GM23338 (cell line): Measurements from ENCODE around the gene CNTNAP2. TPM values are rescaled to one million over a fixed set of nuclear protein-coding genes. Genes with fewer than 3 reads are reported as not detected.

Experiments used
- ATAC-seq: fragments of 200-7000 bp; cut with Tn5 transposase; 3 replicates; pipeline ENCODE4 v1.9.1; 2020
- DNase-seq: peaks from one replicate; pipeline ENCODE4 v3.0.0-alpha.2; 2015; ENCODE audit warnings: low spot score
- H2AFZ ChIP-seq: fragments of 200-600 bp; sonication (generic); 2 replicates; pipeline ENCODE4 v1.8.0; 2016; ENCODE audit warnings: antibody characterized with exemption, mild to moderate bottlenecking, moderate library complexity
- H3F3A ChIP-seq: fragments of 200-600 bp; sonication (generic); replicated peaks from 2 replicates; pipeline ENCODE4 v1.8.0; 2017; ENCODE audit warnings: antibody characterized with exemption, mixed run types, low read depth
- H3K27ac ChIP-seq: fragments of 200-600 bp; sonication (generic); 2 replicates; pipeline ENCODE4 v1.6.1; 2016; ENCODE audit warnings: low read depth
- H3K27me3 ChIP-seq: fragments of 200-600 bp; sonication (generic); 2 replicates; pipeline ENCODE4 v1.8.0; 2016; ENCODE audit warnings: mild to moderate bottlenecking, mixed run types, moderate library complexity; ENCODE audit not compliant: insufficient read depth
- H3K36me3 ChIP-seq: fragments of 200-600 bp; sonication (generic); 2 replicates; pipeline ENCODE4 v1.8.0; 2016; ENCODE audit warnings: mild to moderate bottlenecking; ENCODE audit not compliant: insufficient read depth
- H3K4me1 ChIP-seq: fragments of 200-600 bp; sonication (generic); 2 replicates; pipeline ENCODE4 v1.8.0; 2016; ENCODE audit warnings: mild to moderate bottlenecking, moderate library complexity; ENCODE audit not compliant: insufficient read depth
- H3K4me2 ChIP-seq: fragments of 200-600 bp; sonication (generic); 2 replicates; pipeline ENCODE4 v1.7.1; 2017; ENCODE audit warnings: mixed run types
- H3K4me3 ChIP-seq: fragments of 200-600 bp; sonication (generic); 2 replicates; pipeline ENCODE4 v1.6.1; 2016; ENCODE audit warnings: mixed run types
- H3K79me2 ChIP-seq: fragments of 200-600 bp; sonication (generic); replicated peaks from 2 replicates; pipeline ENCODE4 v1.8.0; 2017; ENCODE audit warnings: mild to moderate bottlenecking; ENCODE audit not compliant: insufficient read depth
- H3K9me2 ChIP-seq: fragments of 200-600 bp; sonication (generic); 2 replicates; pipeline ENCODE4 v1.8.0; 2017; ENCODE audit not compliant: insufficient read depth
- H4K20me1 ChIP-seq: fragments of 200-600 bp; sonication (generic); replicated peaks from 2 replicates; pipeline ENCODE4 v1.8.0; 2017; ENCODE audit warnings: mild to moderate bottlenecking; ENCODE audit not compliant: insufficient read depth
- H3K27ac Mint-ChIP-seq: 2 replicates; pipeline ENCODE4 v1.8.0; 2020; ENCODE audit warnings: inconsistent platforms, mild to moderate bottlenecking, moderate library complexity, mixed read lengths
- H3K27me3 Mint-ChIP-seq: 3 replicates; pipeline ENCODE4 v1.8.0; 2022; ENCODE audit warnings: low read depth, mild to moderate bottlenecking, moderate library complexity, mixed read lengths, inconsistent platforms; ENCODE audit not compliant: insufficient read depth, poor library complexity
- H3K36me3 Mint-ChIP-seq: 3 replicates; pipeline ENCODE4 v1.8.0; 2021; ENCODE audit warnings: low read depth, mild to moderate bottlenecking, inconsistent platforms, moderate library complexity, mixed read lengths
- H3K4me1 Mint-ChIP-seq: 3 replicates; pipeline ENCODE4 v1.8.0; 2020; ENCODE audit warnings: mild to moderate bottlenecking, inconsistent platforms, mixed read lengths
- H3K4me3 Mint-ChIP-seq: 3 replicates; pipeline ENCODE4 v1.8.0; 2021; ENCODE audit warnings: moderate library complexity, mild to moderate bottlenecking, inconsistent platforms, mixed read lengths
- H3K9me3 Mint-ChIP-seq: 3 replicates; pipeline ENCODE4 v1.8.0; 2020; ENCODE audit warnings: moderate library complexity, mild to moderate bottlenecking, inconsistent platforms, mixed read lengths
- CREB1 ChIP-seq: fragments of 250-450 bp; sonication (Bioruptor Pico); IDR thresholded peaks from 2 replicates; pipeline ENCODE4 v1.5.0; 2020; ENCODE audit warnings: low read depth, mild to moderate bottlenecking, moderate library complexity
- CTCF ChIP-seq, 2 experiments: fragments of 200-600 bp in 1 of 2; sonication (generic) in 1 of 2; conservative IDR thresholded peaks; 2 replicates each; pipeline versions ENCODE4 v1.5.1 to v1.6.1; 2016 to 2017; ENCODE audit warnings: antibody characterized with exemption in 2 of 2, low read depth in 2 of 2, mild to moderate bottlenecking in 2 of 2, moderate library complexity in 1 of 2
- ETS1 ChIP-seq: IDR thresholded peaks from 2 replicates; pipeline ENCODE4 v1.6.1; 2016; ENCODE audit warnings: antibody characterized with exemption
- EZH2 ChIP-seq: fragments of 200-600 bp; sonication (generic); IDR thresholded peaks from one replicate; pipeline ENCODE4 v1.8.0; 2017; ENCODE audit warnings: antibody characterized with exemption, mild to moderate bottlenecking, low read depth; ENCODE audit not compliant: unreplicated experiment
- EZH2phosphoT487 ChIP-seq: fragments of 200-600 bp; sonication (generic); IDR thresholded peaks from one replicate; pipeline ENCODE4 v1.8.1; 2018; ENCODE audit warnings: antibody characterized with exemption; ENCODE audit not compliant: unreplicated experiment
- NANOG ChIP-seq: IDR thresholded peaks from 2 replicates; pipeline ENCODE4 v1.6.1; 2016; ENCODE audit warnings: antibody characterized with exemption, borderline replicate concordance
- POLR2AphosphoS5 ChIP-seq: IDR thresholded peaks from 2 replicates; pipeline ENCODE4 v1.6.1; 2016; ENCODE audit warnings: antibody characterized with exemption, low read depth
- REST ChIP-seq: IDR thresholded peaks from one replicate; pipeline ENCODE4 v1.6.1; 2018; ENCODE audit warnings: antibody characterized with exemption; ENCODE audit not compliant: unreplicated experiment
- STAT1 ChIP-seq: IDR thresholded peaks from one replicate; pipeline ENCODE4 v1.6.1; 2016; ENCODE audit warnings: antibody characterized with exemption; ENCODE audit not compliant: unreplicated experiment
- ZNF114 ChIP-seq: fragments of 250-450 bp; sonication (Bioruptor Pico); IDR thresholded peaks from 2 replicates; pipeline ENCODE4 v1.5.0; 2020; ENCODE audit warnings: mild to moderate bottlenecking, moderate library complexity
- ZNF331 ChIP-seq: fragments of 250-450 bp; sonication (Bioruptor Pico); IDR thresholded peaks from 2 replicates; pipeline ENCODE4 v1.5.0; 2020; ENCODE audit warnings: low read depth, mild to moderate bottlenecking, moderate library complexity
- polyA plus RNA-seq: library from polyadenylated mRNA; unstranded; fragments of >200 nt; fragmentation: Nextera tagmentation; extraction: Ambion mirVana; gene quantifications from 2 replicates; pipeline ENCODE4 v1.2.1, GENCODE V29; 2016
- total RNA-seq: library from RNA; depleted of rRNA; stranded (reverse); fragments of >200 nt; shearing (Covaris generic); gene quantifications from 2 replicates; pipeline ENCODE4 v1.2.3, GENCODE V29; 2014

The CNTNAP2 gene
- total and polyA plus RNA-seq, 2 experiments from 2014 or later, result 38.2 to 61.3 TPM

GRCh38 chr7:147497246-147497645 is 1380.6 kb downstream of the CNTNAP2 start:
- ATAC-seq (no peak), DNase-seq (no peak)
- Histone ChIP-seq H3K79me2 (no peaks in the 10 kb centered on the region), H4K20me1 (no peaks in the 10 kb centered on the region), H3F3A (no peaks in the 10 kb centered on the region), H3K4me2 (no peak overlapping the region), H2AFZ (no peak overlapping the region), H3K9me2 (no peaks in the 10 kb centered on the region; the same call in 1 of the 2 replicates), H3K4me1 (no peaks in the 10 kb centered on the region), H3K36me3 (peaks cover 4% of the 10 kb centered on the region; the same call in 1 of the 2 replicates), H3K4me3 (no peak overlapping the region), H3K27me3 (no peaks in the 10 kb centered on the region), H3K27ac (no peak overlapping the region)
- TF ChIP-seq ZNF114 (CRISPR knock-in tag) (no peak), ETS1 (no peak), POLR2AphosphoS5 (no peak), CREB1 (CRISPR knock-in tag) (no peak), STAT1 (no peak), EZH2phosphoT487 (no peak), NANOG (no peak), EZH2 (no peak)
- H3K27me3 Mint-ChIP-seq, result no peaks in the 10 kb centered on the region
- H3K27ac Mint-ChIP-seq, result no peak overlapping the region
- H3K4me1 Mint-ChIP-seq, result peaks cover 3% of the 10 kb centered on the region; the same call in 2 of the 3 replicates
- H3K36me3 Mint-ChIP-seq, result peaks cover 6% of the 10 kb centered on the region; the same call in 1 of the 3 replicates
- peaks cover 29% of the 10 kb centered on the region for H3K9me3 Mint-ChIP-seq
- no peak overlapping the region for H3K4me3 Mint-ChIP-seq

GRCh38 chr7:147498081-147498480 is 1381.5 kb downstream of the CNTNAP2 start:
- ATAC-seq (no peak), DNase-seq (no peak)
- Histone ChIP-seq H3K4me2 (no peak overlapping the region), H3K9me2 (no peaks in the 10 kb centered on the region; the same call in 1 of the 2 replicates), H3K27me3 (no peaks in the 10 kb centered on the region), H3F3A (no peaks in the 10 kb centered on the region), H4K20me1 (no peaks in the 10 kb centered on the region), H2AFZ (no peak overlapping the region), H3K27ac (no peak overlapping the region), H3K36me3 (peaks cover 4% of the 10 kb centered on the region; the same call in 1 of the 2 replicates), H3K4me1 (no peaks in the 10 kb centered on the region), H3K79me2 (no peaks in the 10 kb centered on the region), H3K4me3 (no peak overlapping the region)
- Mint-ChIP-seq H3K9me3 (peaks cover 29% of the 10 kb centered on the region), H3K4me1 (peaks cover 3% of the 10 kb centered on the region; the same call in 2 of the 3 replicates), H3K4me3 (no peak overlapping the region), H3K36me3 (peaks cover 6% of the 10 kb centered on the region; the same call in 1 of the 3 replicates), H3K27me3 (no peaks in the 10 kb centered on the region), H3K27ac (no peak overlapping the region)
- no peak for TF ChIP-seq EZH2phosphoT487

- H3K27ac Mint-ChIP-seq, result no peak overlapping the region
- H4K20me1 ChIP-seq, result no peaks in the 10 kb centered on the region
These were observed 1392.5 kb downstream of the CNTNAP2 start for GRCh38 chr7:147509035-147509501.

More at GRCh38 chr7:147509035-147509501, 1392.5 kb downstream of the CNTNAP2 start:
- no peaks in the 10 kb centered on the region; the same call in 1 of the 2 replicates for H3K36me3 ChIP-seq
- H3K4me3 ChIP-seq, result no peak overlapping the region
- no peak overlapping the region for H3K4me2 ChIP-seq
- peaks cover 4% of the 10 kb centered on the region for H3K27me3 Mint-ChIP-seq
- H3K27me3 ChIP-seq, result no peaks in the 10 kb centered on the region
- DNase-seq, result no peak
- no peaks in the 10 kb centered on the region for H3K4me1 Mint-ChIP-seq
- no peak overlapping the region for H3K27ac ChIP-seq
- no peaks in the 10 kb centered on the region for H3F3A ChIP-seq
- H3K79me2 ChIP-seq, result no peaks in the 10 kb centered on the region
- peaks cover 25% of the 10 kb centered on the region for H3K9me3 Mint-ChIP-seq
- no peaks in the 10 kb centered on the region for H3K9me2 ChIP-seq
- H2AFZ ChIP-seq, result no peak overlapping the region
- no peak for TF ChIP-seq STAT1
- no peak for TF ChIP-seq POLR2AphosphoS5
- no peak for TF ChIP-seq CREB1 (CRISPR knock-in tag)
- TF ChIP-seq REST, result no peak
- no peak for TF ChIP-seq ZNF331
- no peak for TF ChIP-seq CTCF (conservative IDR thresholded peaks at IDR 0.05; ENCODE audit: low read depth in 2 of 2)
- no peak for TF ChIP-seq ZNF114 (CRISPR knock-in tag)
- TF ChIP-seq ETS1, result no peak
- H3K36me3 Mint-ChIP-seq, result peaks cover 5% of the 10 kb centered on the region; the same call in 1 of the 3 replicates
- H3K4me1 ChIP-seq, result no peaks in the 10 kb centered on the region
- no peak overlapping the region for H3K4me3 Mint-ChIP-seq
- ATAC-seq, result no peak
